ENCODE data around the gene ITPR1. TPM values are rescaled to one million over a fixed set of nuclear protein-coding genes. Genes with fewer than 3 reads are reported as not detected.

The ITPR1 gene
- total RNA-seq, 2 donors from 2014 or later: 5.9 TPM

DNA sequence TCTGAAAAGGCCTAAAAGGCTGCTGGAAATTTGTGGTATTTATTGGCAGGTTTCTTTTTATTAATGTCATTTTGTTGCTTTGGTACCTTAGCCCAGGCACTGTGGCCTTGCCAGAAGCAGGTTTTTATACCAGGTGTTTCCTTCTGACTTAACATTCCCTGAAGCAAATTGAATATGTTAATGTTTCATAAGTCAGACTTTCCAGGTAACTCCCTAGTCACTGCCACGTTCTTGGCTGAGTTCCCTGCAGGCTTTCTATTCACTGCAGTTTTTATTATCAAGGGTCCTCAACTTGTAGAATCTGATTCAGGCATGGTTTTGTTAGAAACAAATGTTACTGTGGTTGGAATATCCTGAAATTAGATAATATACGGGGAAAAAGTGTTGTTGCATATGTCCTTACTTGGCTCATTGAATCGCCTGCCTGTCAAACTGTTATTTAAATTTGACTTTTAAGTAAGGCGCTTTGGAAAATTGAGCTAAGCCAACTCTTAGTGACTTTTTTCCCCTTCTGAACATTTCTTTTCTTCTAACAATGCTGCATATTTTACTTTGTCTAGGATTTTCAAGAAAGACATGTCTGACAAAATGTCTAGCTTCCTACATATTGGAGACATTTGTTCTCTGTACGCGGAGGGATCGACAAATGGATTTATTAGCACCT, 22.9 kb downstream of the ITPR1 start:
- Histone ChIP-seq H3K4me3 (ENCODE audit: low read length) (no peak overlapping the region), H3K27me3 (ENCODE audit: control insufficient read depth, insufficient read depth, low read length, poor library complexity, severe bottlenecking) (no peaks in the 10 kb centered on the region), H3K36me3 (ENCODE audit: control insufficient read depth, insufficient read depth, low read length) (no peaks in the 10 kb centered on the region), H3K4me1 (ENCODE audit: control insufficient read depth, insufficient read depth, low read length) (peaks cover 11% of the 10 kb centered on the region), H3K27ac (ENCODE audit: low read depth, low read length) (no peak overlapping the region), H3K9me3 (ENCODE audit: control insufficient read depth, low read length) (no peaks in the 10 kb centered on the region), H3K9ac (ENCODE audit: extremely low read depth, low read length, poor library complexity, severe bottlenecking) (no peak overlapping the region)
- Mint-ChIP-seq H3K27me3 (ENCODE audit: insufficient read depth) (peaks cover 4% of the 10 kb centered on the region), H3K36me3 (ENCODE audit: low read depth) (no peaks in the 10 kb centered on the region), H3K27ac (no peak overlapping the region), H3K4me1 (peaks cover 25% of the 10 kb centered on the region), H3K4me3 (no peak overlapping the region), H3K9me3 (no peaks in the 10 kb centered on the region)
- TF ChIP-seq, protein P1, sequence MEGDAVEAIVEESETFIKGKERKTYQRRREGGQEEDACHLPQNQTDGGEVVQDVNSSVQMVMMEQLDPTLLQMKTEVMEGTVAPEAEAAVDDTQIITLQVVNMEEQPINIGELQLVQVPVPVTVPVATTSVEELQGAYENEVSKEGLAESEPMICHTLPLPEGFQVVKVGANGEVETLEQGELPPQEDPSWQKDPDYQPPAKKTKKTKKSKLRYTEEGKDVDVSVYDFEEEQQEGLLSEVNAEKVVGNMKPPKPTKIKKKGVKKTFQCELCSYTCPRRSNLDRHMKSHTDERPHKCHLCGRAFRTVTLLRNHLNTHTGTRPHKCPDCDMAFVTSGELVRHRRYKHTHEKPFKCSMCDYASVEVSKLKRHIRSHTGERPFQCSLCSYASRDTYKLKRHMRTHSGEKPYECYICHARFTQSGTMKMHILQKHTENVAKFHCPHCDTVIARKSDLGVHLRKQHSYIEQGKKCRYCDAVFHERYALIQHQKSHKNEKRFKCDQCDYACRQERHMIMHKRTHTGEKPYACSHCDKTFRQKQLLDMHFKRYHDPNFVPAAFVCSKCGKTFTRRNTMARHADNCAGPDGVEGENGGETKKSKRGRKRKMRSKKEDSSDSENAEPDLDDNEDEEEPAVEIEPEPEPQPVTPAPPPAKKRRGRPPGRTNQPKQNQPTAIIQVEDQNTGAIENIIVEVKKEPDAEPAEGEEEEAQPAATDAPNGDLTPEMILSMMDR (conservative IDR thresholded peaks at IDR 0.05): no peak
- 90 to 93% methylated on average over 7 of the region's 7 CpGs for WGBS, 2 experiments (ENCODE audit: insufficient coverage in 1 of 2, insufficient read length in 1 of 2)
- DNase-seq: no peak

DNA sequence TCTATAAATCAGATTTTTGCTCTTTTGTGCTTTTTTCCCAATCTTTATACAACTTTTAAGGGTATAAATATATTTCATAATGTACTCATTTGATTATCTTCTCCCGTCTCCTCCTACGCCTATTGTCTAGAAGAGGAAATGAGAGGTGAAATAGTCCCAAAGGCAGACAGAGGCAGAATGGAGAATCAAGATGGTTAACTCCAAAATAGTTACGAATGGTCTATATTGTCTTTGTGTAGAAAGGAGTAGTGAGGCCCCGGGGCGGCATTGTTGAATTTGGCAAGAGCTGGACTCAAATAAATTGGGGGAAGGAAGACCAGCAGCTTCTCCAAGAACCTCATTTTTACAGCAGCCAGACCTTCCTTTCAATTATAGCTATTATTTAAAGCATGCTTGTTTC, 23.9 kb downstream of the ITPR1 start:
- no peak overlapping the region for H3K9ac ChIP-seq (ENCODE audit: extremely low read depth, low read length, poor library complexity, severe bottlenecking)
- Mint-ChIP-seq H3K4me3 (no peak overlapping the region), H3K36me3 (ENCODE audit: low read depth) (no peaks in the 10 kb centered on the region), H3K4me1 (peaks cover 25% of the 10 kb centered on the region), H3K27ac (no peak overlapping the region), H3K9me3 (no peaks in the 10 kb centered on the region), H3K27me3 (ENCODE audit: insufficient read depth) (peaks cover 4% of the 10 kb centered on the region)
- H3K27me3 ChIP-seq (ENCODE audit: control insufficient read depth, insufficient read depth, low read length, poor library complexity, severe bottlenecking): no peaks in the 10 kb centered on the region
- 96 to 100% methylated on average over 1 to 5 of the region's 5 CpGs for WGBS, 2 experiments (ENCODE audit: insufficient coverage in 1 of 2, insufficient read length in 1 of 2)
- no peaks in the 10 kb centered on the region for H3K36me3 ChIP-seq (ENCODE audit: control insufficient read depth, insufficient read depth, low read length)
- no peak overlapping the region for H3K27ac ChIP-seq (ENCODE audit: low read depth, low read length)
- no peaks in the 10 kb centered on the region for H3K9me3 ChIP-seq (ENCODE audit: control insufficient read depth, low read length)
- TF ChIP-seq, protein P1 (conservative IDR thresholded peaks at IDR 0.05): no peak
- DNase-seq: no peak
- H3K4me3 ChIP-seq (ENCODE audit: low read length): no peak overlapping the region
- peaks cover 11% of the 10 kb centered on the region for H3K4me1 ChIP-seq (ENCODE audit: control insufficient read depth, insufficient read depth, low read length)

DNA sequence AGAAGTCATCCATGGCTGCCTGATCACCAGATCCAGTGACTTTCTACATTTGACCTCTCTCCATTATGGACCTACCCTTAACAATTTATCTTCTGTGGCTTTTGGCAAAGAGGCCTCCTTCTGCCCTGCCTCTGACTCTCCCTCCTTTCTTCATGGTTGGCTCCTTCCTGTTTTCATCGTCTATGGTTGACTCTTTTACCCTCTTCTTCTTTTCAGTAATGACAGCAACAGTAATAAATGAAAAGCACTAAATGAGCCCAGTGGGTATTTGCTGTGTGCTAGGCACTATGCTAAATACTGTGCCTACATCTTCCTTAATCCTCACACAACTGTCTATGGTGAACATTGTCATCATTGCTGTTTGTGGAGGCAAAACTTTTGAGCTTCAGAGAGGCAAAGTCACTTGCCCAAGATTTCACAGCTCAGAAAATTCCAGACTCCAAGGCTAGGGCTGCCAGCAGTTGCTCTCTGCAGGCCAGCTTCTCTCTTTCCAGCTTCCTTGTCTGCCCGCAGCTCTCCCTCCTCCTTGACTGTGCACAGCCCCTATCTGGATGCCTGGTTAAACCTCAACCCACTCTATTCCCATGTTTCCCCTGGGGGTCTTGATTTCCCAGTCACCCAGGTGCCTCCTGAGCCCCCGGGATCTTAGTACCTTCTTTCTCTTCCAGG, 24.6 kb downstream of the ITPR1 start:
- H3K27me3 ChIP-seq (ENCODE audit: control insufficient read depth, insufficient read depth, low read length, poor library complexity, severe bottlenecking): no peaks in the 10 kb centered on the region
- WGBS, 2 experiments (ENCODE audit: insufficient coverage in 1 of 2, insufficient read length in 1 of 2): 0 to 57% methylated on average over 1 to 3 of the region's 3 CpGs
- no peaks in the 10 kb centered on the region for H3K36me3 ChIP-seq (ENCODE audit: control insufficient read depth, insufficient read depth, low read length)
- H3K4me1 ChIP-seq (ENCODE audit: control insufficient read depth, insufficient read depth, low read length): peaks cover 7% of the 10 kb centered on the region
- H3K4me3 ChIP-seq (ENCODE audit: low read length): no peak overlapping the region
- Mint-ChIP-seq H3K4me1 (peaks cover 20% of the 10 kb centered on the region), H3K27me3 (ENCODE audit: insufficient read depth) (peaks cover 4% of the 10 kb centered on the region), H3K9me3 (no peaks in the 10 kb centered on the region), H3K4me3 (no peak overlapping the region), H3K27ac (no peak overlapping the region), H3K36me3 (ENCODE audit: low read depth) (no peaks in the 10 kb centered on the region)
- TF ChIP-seq, protein P1 (conservative IDR thresholded peaks at IDR 0.05): no peak
- H3K9ac ChIP-seq (ENCODE audit: extremely low read depth, low read length, poor library complexity, severe bottlenecking): no peak overlapping the region
- no peak overlapping the region for H3K27ac ChIP-seq (ENCODE audit: low read depth, low read length)
- H3K9me3 ChIP-seq (ENCODE audit: control insufficient read depth, low read length): no peaks in the 10 kb centered on the region
- no peak for DNase-seq
